CD4-positive, alpha-beta T cell treated with Interleukin-6 for 4 hours (primary cell): ENCODE measurements around the gene PDZD4.

Source experiments
- DNase-seq: peaks from one replicate; pipeline ENCODE4 v3.0.0-alpha.2; 2020; ENCODE audit warnings: mixed read lengths

PDZD4 gene, protein sequence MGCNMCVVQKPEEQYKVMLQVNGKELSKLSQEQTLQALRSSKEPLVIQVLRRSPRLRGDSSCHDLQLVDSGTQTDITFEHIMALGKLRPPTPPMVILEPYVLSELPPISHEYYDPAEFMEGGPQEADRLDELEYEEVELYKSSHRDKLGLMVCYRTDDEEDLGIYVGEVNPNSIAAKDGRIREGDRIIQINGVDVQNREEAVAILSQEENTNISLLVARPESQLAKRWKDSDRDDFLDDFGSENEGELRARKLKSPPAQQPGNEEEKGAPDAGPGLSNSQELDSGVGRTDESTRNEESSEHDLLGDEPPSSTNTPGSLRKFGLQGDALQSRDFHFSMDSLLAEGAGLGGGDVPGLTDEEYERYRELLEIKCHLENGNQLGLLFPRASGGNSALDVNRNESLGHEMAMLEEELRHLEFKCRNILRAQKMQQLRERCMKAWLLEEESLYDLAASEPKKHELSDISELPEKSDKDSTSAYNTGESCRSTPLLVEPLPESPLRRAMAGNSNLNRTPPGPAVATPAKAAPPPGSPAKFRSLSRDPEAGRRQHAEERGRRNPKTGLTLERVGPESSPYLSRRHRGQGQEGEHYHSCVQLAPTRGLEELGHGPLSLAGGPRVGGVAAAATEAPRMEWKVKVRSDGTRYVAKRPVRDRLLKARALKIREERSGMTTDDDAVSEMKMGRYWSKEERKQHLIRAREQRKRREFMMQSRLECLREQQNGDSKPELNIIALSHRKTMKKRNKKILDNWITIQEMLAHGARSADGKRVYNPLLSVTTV

GRCh38 chrX:153829799-153830639 is at the start of gene PDZD4:
PDZD4 (minus strand) TSS chrX:153830544; CDS start chrX:153830298, 246 bp downstream.
- DNase-seq, result no peak

- no peak for DNase-seq
Measured at GRCh38 chrX:153879741-153880439, 49.5 kb upstream of the PDZD4 start.

DNA sequence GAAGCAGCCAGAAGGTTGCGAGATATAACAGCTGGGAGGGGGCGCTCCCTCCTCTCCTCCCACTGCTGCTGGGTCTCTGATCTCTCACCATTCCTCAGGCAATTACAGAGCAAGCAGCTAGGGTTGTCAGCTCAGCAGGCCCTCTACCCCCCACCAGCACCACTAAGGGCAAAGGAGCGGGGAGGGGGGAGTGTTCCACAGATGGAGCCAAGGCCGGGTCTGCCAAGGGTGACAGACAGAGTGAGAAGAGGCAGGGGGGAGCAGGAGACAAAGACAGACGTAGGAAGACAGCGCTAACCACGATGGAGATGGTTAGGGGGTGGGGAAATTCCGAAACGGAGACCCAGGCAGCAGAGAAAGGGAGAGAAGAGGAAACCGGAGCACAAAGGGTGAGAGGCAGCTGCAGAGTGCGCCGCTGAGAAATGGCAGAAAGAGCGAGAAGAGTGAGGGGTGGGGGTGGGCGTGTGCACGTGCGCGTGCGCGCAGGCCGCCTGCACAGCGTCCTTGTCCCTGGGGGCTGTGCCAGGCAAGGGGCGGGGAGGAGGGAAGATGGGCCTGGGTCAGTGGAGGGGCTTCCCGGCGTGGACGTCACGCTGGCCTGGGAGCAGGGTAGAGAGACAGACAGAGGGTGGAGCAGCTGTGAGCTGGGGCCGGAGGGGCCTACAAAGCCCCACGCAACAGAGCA is 48.8 kb upstream of the PDZD4 start:
- DNase-seq, result no peak

GRCh38 chrX:153878345-153878744 is 48.0 kb upstream of the PDZD4 start:
- no peak for DNase-seq

GRCh38 chrX:153877571-153878261 is 47.4 kb upstream of the PDZD4 start:
- no peak for DNase-seq

DNA sequence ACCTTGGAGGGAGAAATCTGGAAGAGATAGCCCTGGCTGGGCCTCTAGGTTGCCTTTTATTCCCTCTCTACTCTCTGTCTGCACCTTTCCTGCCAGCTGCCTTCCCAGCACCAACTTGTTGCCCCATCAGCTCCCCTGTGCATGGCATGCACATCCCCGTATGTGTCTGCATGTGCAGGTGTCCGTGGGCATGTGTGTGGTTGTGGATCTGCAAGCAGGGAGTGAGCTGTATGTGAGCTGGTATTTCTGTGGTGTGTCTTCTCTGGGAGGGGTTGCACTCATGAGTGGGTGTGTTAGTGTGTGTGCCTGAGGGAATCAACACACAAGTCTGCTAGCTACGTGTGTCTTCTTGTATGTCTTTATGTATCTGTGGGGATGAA is 45.8 kb upstream of the PDZD4 start:
- no peak for DNase-seq

GRCh38 chrX:153875391-153876111 is 45.2 kb upstream of the PDZD4 start:
- DNase-seq, result peak; percentile 69

DNA sequence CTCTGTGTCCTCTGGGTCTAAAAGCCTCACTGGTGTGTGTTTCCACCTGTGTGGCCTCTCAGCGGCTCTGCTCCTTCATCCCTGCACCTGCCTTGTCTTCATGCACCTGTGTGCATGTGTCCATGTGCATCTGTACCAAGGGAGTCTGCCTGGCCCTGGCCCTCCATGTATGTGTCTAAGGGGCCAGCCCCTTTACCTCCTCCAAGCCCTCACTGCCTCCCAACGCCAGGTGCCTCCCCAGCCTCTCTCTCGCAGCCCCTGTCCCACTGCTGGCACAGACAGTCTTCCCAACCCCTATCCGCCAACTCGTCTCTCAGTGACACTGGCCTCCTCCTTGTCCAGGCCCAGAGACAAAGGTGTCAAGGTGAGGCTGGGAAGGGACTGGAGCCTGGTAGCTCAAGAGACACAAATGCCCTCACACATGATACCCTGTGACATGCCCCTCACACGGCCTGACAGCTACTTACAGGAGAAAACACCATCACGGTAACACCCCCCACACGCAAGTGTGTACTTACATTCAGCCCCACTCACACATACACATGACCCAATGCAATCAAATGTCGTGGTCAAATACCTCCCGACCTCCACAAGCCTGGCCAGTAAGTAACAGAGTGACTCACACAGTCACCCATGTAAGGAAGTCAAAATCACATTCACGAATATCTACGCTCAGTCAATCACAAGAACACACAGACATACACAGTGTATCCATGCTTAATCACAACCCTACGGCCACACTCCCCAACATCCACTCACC is 44.2 kb upstream of the PDZD4 start:
- DNase-seq, result no peak

DNA sequence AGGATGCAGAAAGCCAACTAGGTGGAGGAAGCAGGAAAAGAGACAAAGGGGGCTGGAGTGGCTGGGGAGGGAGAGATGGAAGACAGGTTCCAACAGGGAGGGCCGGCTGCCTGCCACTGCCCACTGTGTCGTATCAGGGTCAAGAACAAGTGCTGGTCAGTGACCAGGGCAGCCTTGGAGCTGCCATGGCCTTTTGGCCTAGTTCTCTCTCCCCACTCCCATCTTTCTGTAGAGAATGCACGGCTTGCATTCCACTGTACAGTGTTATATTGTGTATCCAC is 43.7 kb upstream of the PDZD4 start:
- DNase-seq, result no peak

DNA sequence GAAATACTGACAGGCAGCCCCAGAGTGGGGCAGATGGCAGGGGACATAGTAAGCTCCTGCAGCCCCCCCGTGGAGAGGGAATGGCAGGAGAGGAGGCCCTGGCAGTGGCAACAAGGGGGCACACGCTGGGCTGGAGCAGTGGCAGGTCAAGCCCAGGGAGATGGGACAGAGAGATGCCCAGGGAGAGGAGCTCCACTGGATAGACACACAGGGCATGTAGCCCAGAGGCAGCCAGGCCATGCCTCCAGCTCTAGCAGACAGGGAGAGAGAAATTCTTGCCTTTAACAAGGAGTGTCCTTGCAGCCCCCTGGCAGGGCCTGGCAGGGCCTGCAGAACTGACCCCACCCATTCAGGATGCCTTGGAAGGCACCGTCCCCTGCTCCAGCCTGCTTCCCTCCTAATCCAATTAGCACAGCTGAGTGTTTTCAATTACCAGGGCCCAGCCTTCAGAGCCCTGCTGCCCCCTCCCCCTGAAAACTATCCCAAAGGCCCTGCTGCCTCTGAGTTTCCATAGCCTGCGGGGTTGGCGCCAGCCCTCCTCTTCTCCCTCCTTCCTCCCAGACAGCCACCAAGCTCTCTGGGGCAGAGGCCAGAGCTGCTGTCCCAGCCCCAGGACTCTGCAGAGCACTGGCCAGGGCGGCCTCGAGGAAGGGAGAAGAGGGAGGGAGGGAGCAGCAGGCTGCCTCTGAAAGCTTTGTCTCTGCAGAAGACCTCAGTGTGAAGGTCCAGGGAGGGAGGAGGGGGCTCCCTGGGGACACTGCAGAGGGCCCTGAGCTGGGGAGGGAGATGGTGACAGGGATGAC is 43.1 kb upstream of the PDZD4 start:
- DNase-seq, result no peak

- no peak for DNase-seq
Measured at GRCh38 chrX:153871946-153872878, 41.9 kb upstream of the PDZD4 start.

DNA sequence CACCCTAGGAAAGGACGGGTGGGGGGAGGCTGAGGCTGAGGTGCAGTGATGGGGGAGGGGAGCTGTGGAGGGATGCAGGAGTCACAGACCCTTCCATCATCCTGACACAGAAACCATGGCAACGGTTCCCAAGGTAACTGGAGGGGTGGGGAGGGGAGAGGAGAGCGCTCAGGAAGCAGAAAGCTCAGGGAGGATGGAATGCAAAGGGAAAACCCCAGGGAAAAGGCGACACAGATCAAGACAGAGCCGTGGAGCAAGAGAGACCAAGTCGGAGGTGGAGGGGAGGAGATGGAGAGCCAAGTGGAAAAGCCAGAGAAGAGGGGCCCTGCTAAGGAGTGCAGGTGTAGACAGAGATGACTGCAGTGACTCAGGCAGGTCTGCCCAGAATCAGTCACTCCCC is 41.1 kb upstream of the PDZD4 start:
- DNase-seq, result no peak

GRCh38 chrX:153870791-153871360 is 40.5 kb upstream of the PDZD4 start:
- no peak for DNase-seq

DNA sequence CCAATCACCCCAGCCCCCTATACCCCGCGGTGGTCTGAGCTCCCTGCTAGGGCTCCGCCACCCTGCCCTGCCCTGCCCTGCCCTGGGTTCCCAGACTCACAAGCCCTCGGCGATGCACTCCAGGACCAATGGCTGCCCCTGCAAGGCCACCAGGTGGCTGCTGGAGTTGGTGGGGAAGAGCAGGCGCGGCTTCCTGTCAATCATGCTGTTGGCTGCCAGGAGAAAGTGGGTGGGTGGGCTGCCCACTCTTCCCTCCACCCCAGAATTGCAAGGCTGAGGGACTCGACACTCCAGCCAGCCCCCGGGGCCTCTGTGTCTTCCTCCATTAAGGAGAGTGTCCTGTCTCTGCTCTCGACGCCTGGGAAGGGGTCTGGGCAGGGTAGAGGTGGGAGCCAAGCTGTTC is 39.9 kb upstream of the PDZD4 start:
- no peak for DNase-seq

GRCh38 chrX:153869473-153870287 is 39.3 kb upstream of the PDZD4 start:
- DNase-seq, result no peak

GRCh38 chrX:153868576-153869472 is 38.5 kb upstream of the PDZD4 start:
- no peak for DNase-seq
